Dendritic cell treated with granulocyte-macrophage colony-stimulating factor and Interleukin-4, amounts not matched to agents 40 ng/mL and 50 ng/mL, for 4 days (primary cell): ENCODE data around the gene ASB7.

Experiments
- H3K27ac Mint-ChIP-seq: one replicate; pipeline ENCODE4 v1.8.0; 2022; ENCODE audit warnings: mild to moderate bottlenecking, mixed read lengths
- H3K27me3 Mint-ChIP-seq: one replicate; pipeline ENCODE4 v1.8.0; 2022; ENCODE audit warnings: mild to moderate bottlenecking, mixed read lengths
- H3K36me3 Mint-ChIP-seq: one replicate; pipeline ENCODE4 v1.8.0; 2022; ENCODE audit warnings: low read depth, mixed read lengths
- H3K4me1 Mint-ChIP-seq: one replicate; pipeline ENCODE4 v1.8.0; 2022; ENCODE audit warnings: low read depth, mixed read lengths
- H3K4me3 Mint-ChIP-seq: one replicate; pipeline ENCODE4 v1.8.0; 2022; ENCODE audit warnings: mild to moderate bottlenecking, moderate library complexity, mixed read lengths
- H3K9me3 Mint-ChIP-seq: one replicate; pipeline ENCODE4 v1.8.0; 2022; ENCODE audit warnings: mixed read lengths
- intact Hi-C: fragments of 100-400 bp; cut with micrococcal nuclease; formaldehyde crosslinking; loops from one replicate; pipeline ENCODE4 v1.15.0; 2022

Gene ASB7

GRCh38 chr15:100648951-100649350 lies 46.6 kb downstream of the ASB7 start:
- Mint-ChIP-seq H3K4me3 (no peak overlapping the region), H3K36me3 (peaks cover 35% of the 10 kb centered on the region), H3K9me3 (no peaks in the 10 kb centered on the region), H3K27ac (no peak overlapping the region), H3K27me3 (no peaks in the 10 kb centered on the region), H3K4me1 (no peaks in the 10 kb centered on the region)
- intact Hi-C loops = loop anchor here (10.0 kb wide), 1 partner anchor 246 kb away; no protein-coding TSS in a partner anchor

- Mint-ChIP-seq H3K4me3 (no peak overlapping the region), H3K27ac (no peak overlapping the region), H3K27me3 (no peaks in the 10 kb centered on the region), H3K4me1 (no peaks in the 10 kb centered on the region), H3K9me3 (no peaks in the 10 kb centered on the region), H3K36me3 (peaks cover 35% of the 10 kb centered on the region)
- intact Hi-C loops = no loop called here
Measured at GRCh38 chr15:100650685-100651084, 48.3 kb downstream of the ASB7 start.

GRCh38 chr15:100651253-100651652 lies 48.9 kb downstream of the ASB7 start:
- Mint-ChIP-seq H3K36me3 (peaks cover 35% of the 10 kb centered on the region), H3K4me3 (no peak overlapping the region), H3K9me3 (no peaks in the 10 kb centered on the region), H3K27me3 (no peaks in the 10 kb centered on the region), H3K27ac (no peak overlapping the region), H3K4me1 (no peaks in the 10 kb centered on the region)
- intact Hi-C loops = no loop called here

- Mint-ChIP-seq H3K4me1 (no peaks in the 10 kb centered on the region), H3K27ac (no peak overlapping the region), H3K27me3 (no peaks in the 10 kb centered on the region), H3K9me3 (no peaks in the 10 kb centered on the region), H3K4me3 (no peak overlapping the region), H3K36me3 (peaks cover 35% of the 10 kb centered on the region)
- intact Hi-C loops = no loop called here
Measured at GRCh38 chr15:100652116-100652515, 49.7 kb downstream of the ASB7 start.

GRCh38 chr15:100653608-100654007 lies 51.2 kb downstream of the ASB7 start:
- no peaks in the 10 kb centered on the region for H3K4me1 Mint-ChIP-seq
- H3K9me3 Mint-ChIP-seq = no peaks in the 10 kb centered on the region
- H3K27me3 Mint-ChIP-seq = no peaks in the 10 kb centered on the region
- intact Hi-C loops = no loop called here
- H3K27ac Mint-ChIP-seq = no peak overlapping the region
- peaks cover 29% of the 10 kb centered on the region for H3K36me3 Mint-ChIP-seq
- H3K4me3 Mint-ChIP-seq = no peak overlapping the region

GRCh38 chr15:100658895-100659294 lies 56.5 kb downstream of the ASB7 start:
- Mint-ChIP-seq H3K27me3 (peaks cover 3% of the 10 kb centered on the region), H3K9me3 (no peaks in the 10 kb centered on the region), H3K4me1 (no peaks in the 10 kb centered on the region), H3K4me3 (no peak overlapping the region), H3K36me3 (no peaks in the 10 kb centered on the region), H3K27ac (no peak overlapping the region)
- intact Hi-C loops = no loop called here

GRCh38 chr15:100661156-100661555 lies 58.8 kb downstream of the ASB7 start:
- peaks cover 9% of the 10 kb centered on the region for H3K27me3 Mint-ChIP-seq
- intact Hi-C loops = no loop called here
- H3K4me1 Mint-ChIP-seq = no peaks in the 10 kb centered on the region
- no peak overlapping the region for H3K27ac Mint-ChIP-seq
- H3K4me3 Mint-ChIP-seq = no peak overlapping the region
- H3K36me3 Mint-ChIP-seq = no peaks in the 10 kb centered on the region
- no peaks in the 10 kb centered on the region for H3K9me3 Mint-ChIP-seq

GRCh38 chr15:100663086-100663914 lies 60.9 kb downstream of the ASB7 start:
- Mint-ChIP-seq H3K4me3 (no peak overlapping the region), H3K4me1 (no peaks in the 10 kb centered on the region), H3K27ac (no peak overlapping the region), H3K36me3 (no peaks in the 10 kb centered on the region), H3K9me3 (no peaks in the 10 kb centered on the region), H3K27me3 (peaks cover 9% of the 10 kb centered on the region)
- intact Hi-C loops = no loop called here

GRCh38 chr15:100663915-100664281 lies 61.5 kb downstream of the ASB7 start:
- Mint-ChIP-seq H3K4me3 (no peak overlapping the region), H3K27ac (no peak overlapping the region), H3K36me3 (no peaks in the 10 kb centered on the region), H3K9me3 (no peaks in the 10 kb centered on the region), H3K27me3 (peaks cover 9% of the 10 kb centered on the region), H3K4me1 (no peaks in the 10 kb centered on the region)
- intact Hi-C loops = no loop called here

- no peaks in the 10 kb centered on the region for H3K4me1 Mint-ChIP-seq
- no peaks in the 10 kb centered on the region for H3K36me3 Mint-ChIP-seq
- no peak overlapping the region for H3K4me3 Mint-ChIP-seq
- intact Hi-C loops = no loop called here
- H3K27ac Mint-ChIP-seq = no peak overlapping the region
- H3K27me3 Mint-ChIP-seq = peaks cover 10% of the 10 kb centered on the region
- no peaks in the 10 kb centered on the region for H3K9me3 Mint-ChIP-seq
Measured at GRCh38 chr15:100665570-100665969, 63.2 kb downstream of the ASB7 start.

- no peak overlapping the region for H3K27ac Mint-ChIP-seq
- no peaks in the 10 kb centered on the region for H3K4me1 Mint-ChIP-seq
- intact Hi-C loops = no loop called here
- peaks cover 14% of the 10 kb centered on the region for H3K27me3 Mint-ChIP-seq
- no peak overlapping the region for H3K4me3 Mint-ChIP-seq
- H3K36me3 Mint-ChIP-seq = no peaks in the 10 kb centered on the region
- H3K9me3 Mint-ChIP-seq = no peaks in the 10 kb centered on the region
Measured at GRCh38 chr15:100667405-100668347, 65.3 kb downstream of the ASB7 start.

GRCh38 chr15:100668348-100668745 lies 66.0 kb downstream of the ASB7 start:
- H3K27ac Mint-ChIP-seq = no peak overlapping the region

GRCh38 chr15:100669260-100669659 lies 66.9 kb downstream of the ASB7 start:
- Mint-ChIP-seq H3K36me3 (no peaks in the 10 kb centered on the region), H3K4me3 (no peak overlapping the region), H3K9me3 (no peaks in the 10 kb centered on the region), H3K27ac (no peak overlapping the region), H3K4me1 (no peaks in the 10 kb centered on the region), H3K27me3 (peaks cover 9% of the 10 kb centered on the region)
- intact Hi-C loops = no loop called here

More at GRCh38 chr15:100668348-100668745, 66.0 kb downstream of the ASB7 start:
- Mint-ChIP-seq H3K4me1 (no peaks in the 10 kb centered on the region), H3K27me3 (peaks cover 14% of the 10 kb centered on the region), H3K36me3 (no peaks in the 10 kb centered on the region), H3K4me3 (no peak overlapping the region), H3K9me3 (no peaks in the 10 kb centered on the region)
- intact Hi-C loops = no loop called here

- Mint-ChIP-seq H3K36me3 (no peaks in the 10 kb centered on the region), H3K4me1 (no peaks in the 10 kb centered on the region), H3K9me3 (no peaks in the 10 kb centered on the region), H3K4me3 (no peak overlapping the region), H3K27ac (no peak overlapping the region), H3K27me3 (peaks cover 9% of the 10 kb centered on the region)
- intact Hi-C loops = no loop called here
Measured at GRCh38 chr15:100670505-100671021, 68.2 kb downstream of the ASB7 start.
